Activated CD4-positive, alpha-beta T cell treated with anti-CD3 and anti-CD28 coated beads, Interleukin-2, Interleukin-4, amounts not matched to agents 100 ng/mL and 50 ng/mL, durations not matched to agents 16 hours and 8 hours (primary cell): ENCODE measurements around the gene ZC3H14.
"Not testable (repeated sequence)": the region's sequence is repeated elsewhere in the genome, so short reads cannot be mapped to it uniquely, and the experiment has no call there.

Source experiments
- DNase-seq: peaks from one replicate; pipeline ENCODE4 v3.0.0-alpha.2; 2020; ENCODE audit warnings: low spot score

ZC3H14 gene

GRCh38 chr14:88562831-88563686 is at the start of gene ZC3H14:
ZC3H14 (plus strand) TSS chr14:88563037; CDS start chr14:88563134, 97 bp downstream.
- DNase-seq = peak; percentile 89

GRCh38 chr14:88515499-88516221 is 47.2 kb upstream of the ZC3H14 start:
- no peak for DNase-seq

GRCh38 chr14:88516861-88517357 is 45.9 kb upstream of the ZC3H14 start:
- no peak for DNase-seq

- no peak for DNase-seq
These were observed 44.0 kb upstream of the ZC3H14 start for GRCh38 chr14:88518592-88519512.

- DNase-seq = no peak
These were observed 42.9 kb upstream of the ZC3H14 start for GRCh38 chr14:88519907-88520306.

- no peak for DNase-seq
These were observed 41.0 kb upstream of the ZC3H14 start for GRCh38 chr14:88521818-88522217.

DNA sequence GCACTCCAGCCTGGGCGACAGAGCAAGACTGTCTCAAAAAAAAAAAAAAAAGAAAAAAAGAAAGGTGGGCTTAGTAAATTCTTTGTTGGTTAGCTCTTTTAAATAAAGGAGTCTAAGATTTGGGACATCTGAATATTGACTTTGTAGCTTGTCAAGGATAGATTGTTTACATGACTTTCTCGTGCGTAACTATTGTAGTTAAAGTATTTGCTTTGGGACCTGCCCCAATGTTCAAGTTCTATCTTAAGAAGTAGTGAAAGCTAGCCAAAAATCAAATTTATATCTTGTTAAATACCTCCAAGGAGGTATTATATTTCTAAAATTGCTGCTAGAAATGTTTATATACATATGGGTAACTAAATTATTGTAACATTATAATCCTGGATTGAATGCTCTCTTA is 40.4 kb upstream of the ZC3H14 start:
- DNase-seq = no peak

DNA sequence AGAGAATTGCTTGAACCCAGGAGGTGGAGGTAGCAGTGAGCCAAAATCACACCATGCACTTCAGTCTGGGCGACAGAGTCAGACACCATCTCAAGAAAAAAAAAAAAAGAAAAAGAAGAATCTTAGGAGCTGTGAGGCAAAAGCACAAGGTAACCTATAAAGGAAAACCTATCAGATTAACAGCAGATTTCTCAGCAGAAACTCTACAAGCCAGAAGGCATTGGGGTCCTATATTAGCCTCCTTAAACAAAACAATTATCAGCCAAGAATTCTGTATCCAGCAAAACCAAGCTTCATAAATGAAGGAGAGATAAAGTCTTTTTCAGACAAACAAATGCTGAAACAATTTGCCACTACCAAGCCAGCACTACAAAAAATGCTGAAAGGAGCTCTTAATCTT is 32.9 kb upstream of the ZC3H14 start:
- DNase-seq = not testable (repeated sequence)

DNA sequence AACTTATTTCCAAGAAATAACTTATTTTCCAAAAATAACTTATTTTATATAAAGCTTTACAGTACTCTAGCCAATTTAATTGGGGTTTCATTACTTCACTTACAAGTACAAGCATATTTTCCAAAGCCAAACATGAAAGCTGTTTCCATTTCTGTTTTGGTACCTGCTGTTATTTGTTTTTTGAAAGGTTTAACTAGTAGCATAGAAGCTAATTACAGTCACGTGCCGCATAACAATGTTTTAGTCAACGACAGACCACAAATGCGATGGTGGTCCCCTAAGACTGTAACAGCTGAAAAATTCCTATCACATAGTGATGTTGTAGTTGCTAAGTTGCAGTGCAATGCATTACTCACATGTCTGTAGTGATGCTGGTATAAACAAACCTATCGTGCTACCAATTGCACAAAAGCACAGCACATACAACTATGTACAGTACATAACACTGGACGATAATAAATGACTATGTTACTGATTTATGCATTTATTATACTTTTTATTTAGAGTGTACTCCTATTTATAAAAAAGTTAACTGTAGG is 29.7 kb upstream of the ZC3H14 start:
- DNase-seq = no peak

DNA sequence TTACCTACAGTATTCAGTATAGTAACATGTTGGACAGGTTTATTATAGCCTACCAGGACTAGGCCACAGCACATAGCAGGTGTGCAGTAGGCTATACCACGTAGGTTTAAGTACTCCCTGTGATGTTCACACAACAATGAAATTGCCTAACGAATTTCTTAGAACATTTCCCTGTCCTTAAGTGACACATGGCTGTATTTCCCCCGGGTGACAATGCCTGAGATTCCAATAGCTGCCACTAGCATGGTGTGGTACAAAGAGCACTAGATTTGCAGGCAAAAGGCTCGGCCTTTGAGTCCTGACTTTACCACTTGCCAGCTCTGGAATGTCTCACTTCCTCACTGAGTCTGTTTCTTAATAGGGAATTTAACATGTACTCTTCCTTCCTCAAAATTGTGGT is 27.7 kb upstream of the ZC3H14 start:
- DNase-seq = no peak

DNA sequence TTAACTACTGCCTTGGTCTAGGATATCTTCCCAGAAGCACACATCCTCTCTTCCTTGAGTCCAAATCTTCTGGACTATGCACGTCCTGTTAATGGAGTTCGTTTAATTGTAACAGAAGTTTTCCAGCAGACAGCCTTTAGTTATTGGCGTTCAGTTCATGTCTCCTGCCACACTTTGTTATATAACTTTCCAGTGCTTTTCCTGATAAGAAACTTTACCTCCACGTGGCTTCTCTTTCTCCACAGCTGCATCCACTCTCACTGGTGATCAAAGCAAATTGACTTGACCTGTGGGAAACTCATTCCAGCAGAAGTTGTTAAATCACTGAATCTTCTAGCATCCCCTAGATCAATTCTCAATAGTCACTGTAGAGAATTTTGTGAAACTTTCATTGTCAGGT is 27.0 kb upstream of the ZC3H14 start:
- DNase-seq = no peak

DNA sequence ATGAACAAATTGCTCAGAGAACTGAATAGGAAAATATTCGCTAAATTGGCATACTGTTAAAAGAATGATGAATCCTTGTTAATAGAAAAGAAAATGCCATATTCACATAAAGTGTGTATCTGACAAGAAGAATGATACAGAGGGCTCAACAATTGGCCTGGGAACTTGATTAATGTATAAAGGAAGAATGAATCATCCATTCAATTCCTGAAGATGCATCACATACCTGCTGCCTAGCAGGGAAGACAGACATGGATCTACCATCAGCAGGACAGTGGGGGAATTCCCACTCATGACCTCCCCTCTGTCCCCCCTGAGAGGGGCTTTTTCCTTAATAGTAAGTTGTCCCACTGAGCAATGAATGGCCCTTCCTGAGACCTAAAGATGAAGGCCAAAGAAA is 21.5 kb upstream of the ZC3H14 start:
- DNase-seq = no peak

DNA sequence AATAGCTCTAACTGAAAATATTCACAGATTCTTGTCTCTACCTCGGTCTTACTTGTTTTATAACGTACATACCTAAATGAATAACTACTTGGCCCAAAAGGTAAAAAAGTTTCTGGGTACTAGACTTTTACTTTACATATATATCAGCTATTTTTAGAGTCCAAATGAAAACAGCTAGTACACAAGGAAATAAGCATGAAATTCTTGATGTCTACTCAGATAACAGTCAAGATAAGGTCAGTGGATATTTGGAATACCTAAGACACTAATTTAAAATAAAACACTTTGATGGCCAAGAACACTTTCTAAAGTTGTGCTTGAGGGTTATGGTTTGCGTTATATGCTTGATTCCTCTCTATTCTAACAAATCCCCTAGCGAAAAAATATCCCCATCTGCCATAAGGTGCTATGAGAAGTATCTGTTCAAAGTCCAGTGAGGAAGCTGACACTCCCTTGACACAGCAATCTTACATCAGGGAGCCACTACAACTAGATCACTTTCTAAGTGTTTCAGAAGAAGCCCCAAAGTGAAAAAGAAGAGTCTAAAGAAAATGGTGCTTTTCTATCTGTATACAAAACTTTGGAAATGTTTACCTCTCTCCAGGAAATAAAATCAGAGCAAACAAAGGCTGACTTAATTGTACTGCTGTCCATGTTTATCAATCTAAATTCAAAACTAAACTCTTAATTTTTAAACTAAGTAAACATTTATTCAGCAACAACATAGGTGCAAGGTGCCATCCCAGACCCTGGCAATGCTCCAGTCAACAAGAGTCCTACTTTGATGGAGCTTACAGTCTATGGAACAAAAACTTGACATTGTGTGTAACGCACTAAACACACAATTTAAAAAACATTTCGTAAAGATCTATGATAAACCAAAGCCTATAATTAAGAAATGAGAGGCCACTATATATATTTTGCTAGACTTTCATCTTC is 19.7 kb upstream of the ZC3H14 start:
- no peak for DNase-seq

GRCh38 chr14:88545256-88545655 is 17.6 kb upstream of the ZC3H14 start:
- no peak for DNase-seq

DNA sequence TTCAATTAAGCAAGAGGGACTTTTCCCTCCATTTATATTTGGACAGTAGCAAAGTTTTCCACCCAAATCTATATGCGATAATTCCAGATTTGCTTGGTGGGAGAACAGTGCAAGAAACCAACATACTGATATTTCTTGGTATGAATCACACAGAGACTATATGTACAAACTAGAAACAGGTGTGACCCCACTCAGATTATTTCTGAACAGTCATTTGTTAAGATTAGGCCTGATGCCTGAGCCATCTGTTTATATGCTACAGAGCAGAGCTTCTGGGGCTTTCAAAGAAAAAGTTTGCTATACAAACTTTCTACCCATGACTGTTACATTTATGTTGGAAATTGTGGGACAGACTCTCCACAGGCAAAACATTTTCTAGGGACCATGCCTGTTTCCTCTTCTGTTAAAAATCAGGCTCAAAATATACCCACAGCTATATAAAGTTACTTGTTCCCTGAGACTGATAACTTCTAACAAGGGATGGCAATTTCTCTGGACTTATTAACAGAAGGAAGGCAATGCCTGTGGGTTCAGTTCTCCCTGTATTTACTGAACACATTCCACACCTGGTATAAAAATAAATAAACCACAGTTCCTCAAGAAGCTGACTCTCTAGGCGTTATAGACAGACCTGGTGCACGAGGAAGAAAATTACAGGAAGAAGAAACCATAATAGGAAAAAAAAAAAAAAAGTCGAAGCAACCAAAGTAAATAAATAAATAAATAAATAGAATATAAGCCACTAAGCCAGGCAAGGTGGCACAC is 16.0 kb upstream of the ZC3H14 start:
- no peak for DNase-seq

- no peak for DNase-seq
These were observed 15.5 kb upstream of the ZC3H14 start for GRCh38 chr14:88547386-88547780.

DNA sequence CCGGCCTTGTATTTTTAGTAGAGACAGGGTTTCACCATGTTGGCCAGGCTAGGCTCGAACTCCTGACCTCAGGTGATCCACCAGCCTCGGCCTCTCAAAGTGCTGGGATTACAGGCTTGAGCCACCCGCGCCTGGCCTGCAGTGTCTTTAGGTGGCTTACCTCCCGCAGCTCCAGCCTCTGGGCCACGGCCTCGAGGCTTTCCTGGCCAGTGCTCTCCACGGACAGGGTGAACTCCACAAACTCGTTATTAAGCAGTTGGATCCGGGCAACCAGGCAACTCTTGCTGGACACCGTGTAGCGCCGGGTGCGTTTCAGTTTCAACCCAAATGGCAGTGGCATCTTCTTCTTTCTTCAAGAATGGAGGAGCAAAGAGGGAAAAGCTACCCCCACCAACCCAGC is 12.8 kb upstream of the ZC3H14 start:
- no peak for DNase-seq

DNA sequence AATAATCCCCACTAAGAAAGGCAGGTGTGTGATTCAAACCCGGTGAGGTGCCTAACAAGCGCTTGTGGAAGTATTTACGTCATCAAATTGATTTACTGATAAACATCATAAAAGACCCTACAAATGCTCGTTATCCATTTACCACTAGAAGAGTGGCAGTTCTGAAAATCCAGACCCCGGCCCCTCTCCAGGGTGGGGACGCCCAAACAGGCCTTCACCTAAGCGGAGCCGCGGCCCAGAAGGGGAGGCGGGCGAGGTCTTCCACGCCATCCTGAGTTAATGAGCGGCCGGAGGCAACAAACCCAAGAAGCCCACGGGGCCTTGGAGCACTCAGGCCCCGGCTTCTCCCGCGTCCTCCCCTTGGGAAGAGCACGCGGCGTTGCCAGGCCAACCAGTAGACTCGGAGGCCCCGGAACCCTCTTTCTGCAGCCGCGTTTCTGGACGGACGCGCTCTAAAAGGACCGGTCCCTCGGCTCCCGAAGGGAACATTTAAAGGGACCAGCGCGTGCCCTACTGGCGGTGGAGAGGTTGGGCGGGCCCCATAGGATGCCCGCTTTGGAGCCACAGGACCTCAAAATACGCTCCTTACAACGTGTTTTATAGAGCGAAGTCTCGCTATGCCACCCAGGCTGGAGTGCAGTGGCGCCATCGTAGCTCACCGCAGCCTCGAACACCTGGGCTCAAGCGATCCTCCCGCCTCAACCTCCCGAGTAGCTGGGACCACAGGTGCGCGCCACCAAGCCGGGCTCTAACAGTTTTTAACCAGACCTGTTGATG is 11.6 kb upstream of the ZC3H14 start:
- DNase-seq = peak; percentile 56

DNA sequence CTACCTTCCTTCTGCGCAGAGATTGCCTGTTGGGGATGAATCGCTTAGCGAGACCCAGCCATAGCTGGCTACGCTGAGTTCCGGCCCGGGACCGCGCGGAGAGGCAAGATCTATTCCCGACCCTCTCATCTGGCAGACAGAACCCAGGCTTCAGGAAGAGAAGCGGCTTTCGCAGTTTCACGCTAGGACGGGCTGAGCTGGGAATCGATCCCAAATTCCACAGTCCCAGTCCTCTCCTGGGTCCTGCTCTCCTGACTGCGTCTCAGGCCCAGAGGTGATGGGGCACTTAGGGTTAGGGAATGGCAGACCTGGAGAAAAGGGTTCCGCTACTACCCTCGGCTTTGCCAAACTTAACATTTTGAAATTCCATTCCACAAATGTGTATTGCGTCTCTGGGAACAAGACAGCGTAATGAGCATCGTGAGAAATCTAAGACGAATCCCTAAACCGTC is 10.8 kb upstream of the ZC3H14 start:
- no peak for DNase-seq
